Neuronal stem cell (in vitro differentiated cells): ENCODE data around the gene FBXO2.
A peak's percentile ranks its signal among the peaks of the same experiment; 100 is the strongest.

ENCODE experiments used
- DNase-seq: peaks from one replicate; pipeline ENCODE4 v3.0.0-alpha.2; 2013; ENCODE audit warnings: low spot score
- H2AFZ ChIP-seq: one replicate; pipeline ENCODE4 v1.6.1; 2013; ENCODE audit warnings: mild to moderate bottlenecking, low read length, inconsistent platforms
- H2AK5ac ChIP-seq: 2 replicates; pipeline ENCODE4 v1.6.1; 2013; ENCODE audit warnings: low read depth, mild to moderate bottlenecking, inconsistent platforms, low read length, moderate library complexity, mixed read lengths
- H2BK120ac ChIP-seq: 2 replicates; pipeline ENCODE4 v1.6.1; 2013; ENCODE audit warnings: low read depth, mild to moderate bottlenecking, inconsistent platforms, low read length, moderate library complexity, mixed read lengths
- H2BK12ac ChIP-seq: one replicate; pipeline ENCODE4 v1.6.1; 2013; ENCODE audit warnings: low read length, inconsistent platforms
- H2BK15ac ChIP-seq: 2 replicates; pipeline ENCODE4 v1.6.1; 2013; ENCODE audit warnings: mild to moderate bottlenecking, low read length, inconsistent platforms, mixed read lengths
- H2BK5ac ChIP-seq: one replicate; pipeline ENCODE4 v1.6.1; 2013; ENCODE audit warnings: inconsistent platforms, mild to moderate bottlenecking, low read length, moderate library complexity
- H3K14ac ChIP-seq: one replicate; pipeline ENCODE4 v1.6.1; 2013; ENCODE audit warnings: low read length, inconsistent platforms
- H3K18ac ChIP-seq: 2 replicates; pipeline ENCODE4 v1.6.1; 2013; ENCODE audit warnings: low read length, inconsistent platforms
- H3K23ac ChIP-seq: 2 replicates; pipeline ENCODE4 v1.6.1; 2013; ENCODE audit warnings: low read depth, mild to moderate bottlenecking, mixed read lengths, low read length, inconsistent platforms; ENCODE audit not compliant: poor library complexity
- H3K27ac ChIP-seq: replicated peaks from 3 replicates; pipeline ENCODE4 v1.5.1; 2013; ENCODE audit warnings: low read length, inconsistent platforms
- H3K27me3 ChIP-seq, 3 experiments: 2 replicates each; pipeline ENCODE4 v1.6.1; 2013; ENCODE audit warnings: low read length in 3 of 3, mild to moderate bottlenecking in 2 of 3, inconsistent platforms in 1 of 3, low read depth in 1 of 3, mixed read lengths in 1 of 3, moderate library complexity in 1 of 3; ENCODE audit not compliant: control insufficient read depth in 3 of 3, insufficient read depth in 3 of 3
- H3K36me3 ChIP-seq, 2 donors: replicated peaks in 1 of 2; 2 replicates each; pipeline ENCODE4 v1.6.1; 2013; ENCODE audit warnings: low read length in 2 of 2; ENCODE audit not compliant: control insufficient read depth in 2 of 2, insufficient read depth in 2 of 2
- H3K4ac ChIP-seq: 2 replicates; pipeline ENCODE4 v1.6.1; 2013; ENCODE audit warnings: inconsistent platforms, mild to moderate bottlenecking, low read length, moderate library complexity
- H3K4me1 ChIP-seq, 2 donors: 1 replicate in 1 of 2; 2 replicates in 1 of 2; pipeline ENCODE4 v1.6.1; 2013; ENCODE audit warnings: low read length in 2 of 2, low read depth in 1 of 2; ENCODE audit not compliant: control insufficient read depth in 2 of 2, insufficient read depth in 1 of 2
- H3K4me2 ChIP-seq: one replicate; pipeline ENCODE4 v1.6.1; 2013; ENCODE audit warnings: mild to moderate bottlenecking, low read length, inconsistent platforms; ENCODE audit not compliant: insufficient read depth, poor library complexity, severe bottlenecking
- H3K4me3 ChIP-seq, 2 donors: 2 replicates each; pipeline ENCODE4 v1.5.1; 2013; ENCODE audit warnings: low read length in 2 of 2, mild to moderate bottlenecking in 2 of 2, inconsistent platforms in 1 of 2, moderate library complexity in 1 of 2
- H3K79me1 ChIP-seq: one replicate; pipeline ENCODE4 v1.6.1; 2013; ENCODE audit warnings: low read depth, mild to moderate bottlenecking, inconsistent platforms, low read length, moderate library complexity
- H3K9ac ChIP-seq: one replicate; pipeline ENCODE4 v1.6.1; 2013; ENCODE audit warnings: mild to moderate bottlenecking, low read depth, low read length, inconsistent platforms; ENCODE audit not compliant: poor library complexity
- H3K9me3 ChIP-seq, 2 donors: replicated peaks in 1 of 2; 2 replicates each; pipeline versions ENCODE3 to v1.6.1; 2013; ENCODE audit warnings: low read length in 2 of 2, mild to moderate bottlenecking in 2 of 2, inconsistent platforms in 1 of 2, low read depth in 1 of 2, mixed read lengths in 1 of 2, moderate library complexity in 1 of 2; ENCODE audit not compliant: control insufficient read depth in 2 of 2, insufficient read depth in 1 of 2
- H4K8ac ChIP-seq: one replicate; pipeline ENCODE4 v1.6.1; 2013; ENCODE audit warnings: low read depth, mild to moderate bottlenecking, inconsistent platforms, low read length, moderate library complexity
- H4K91ac ChIP-seq: one replicate; pipeline ENCODE4 v1.6.1; 2013; ENCODE audit warnings: low read length, low read depth, mild to moderate bottlenecking, inconsistent platforms; ENCODE audit not compliant: poor library complexity
- WGBS, 2 donors: extraction: QIAGEN DNeasy Blood & Tissue Kit; methylation state at CpG; one replicate each; pipeline ENCODE4 v1.1.7; 2013; ENCODE audit warnings: missing lambda C conversion rate in 2 of 2, mixed read lengths in 1 of 2; ENCODE audit not compliant: insufficient read length in 2 of 2, insufficient replicate concordance in 1 of 2; ENCODE audit errors: extremely low coverage in 2 of 2; 5-methylcytosine and 5-hydroxymethylcytosine counted together

Gene FBXO2

GRCh38 chr1:11646317-11646716 is 7.9 kb downstream of the FBXO2 start:
- DNase-seq, result no peak
- H3K4ac ChIP-seq, result no peak overlapping the region
- peak overlapping the region; percentile 79 for H2BK15ac ChIP-seq
- no peak overlapping the region for H2BK5ac ChIP-seq
- no peak overlapping the region for H3K27ac ChIP-seq
- no peaks in the 10 kb centered on the region for H3K79me1 ChIP-seq
- H3K27me3 ChIP-seq, result peaks cover 2 to 38% (median 25%) of the 10 kb centered on the region in 3 experiments
- H3K9me3 ChIP-seq, result no peaks in the 10 kb centered on the region
- no peak overlapping the region for H4K8ac ChIP-seq
- H2BK120ac ChIP-seq, result no peak overlapping the region
- peak overlapping the region; percentile 94 for H2AK5ac ChIP-seq
- H3K4me3 ChIP-seq, result no peak overlapping the region
- no peak overlapping the region for H2AFZ ChIP-seq
- H3K14ac ChIP-seq, result no peak overlapping the region
- H3K9ac ChIP-seq, result no peak overlapping the region
- peak overlapping the region; percentile 71 for H3K23ac ChIP-seq
- H3K4me1 ChIP-seq, result peaks cover 0 to 15% of the 10 kb centered on the region in 2 donors
- no peak overlapping the region for H3K4me2 ChIP-seq
- H4K91ac ChIP-seq, result no peak overlapping the region
- H2BK12ac ChIP-seq, result no peak overlapping the region
- no CpG with 5 or more reads among the region's 9 CpGs for WGBS, 2 donors
- no peaks in the 10 kb centered on the region for H3K36me3 ChIP-seq
- H3K18ac ChIP-seq, result no peak overlapping the region

GRCh38 chr1:11645670-11646265 is 8.5 kb downstream of the FBXO2 start:
- Histone ChIP-seq H3K36me3 (no peaks in the 10 kb centered on the region), H4K91ac (no peak overlapping the region), H3K4me3 (no peak overlapping the region), H3K18ac (no peak overlapping the region), H2AK5ac (peak overlapping the region; percentile 94), H2BK5ac (no peak overlapping the region), H3K27me3 (peaks cover 0 to 35% (median 19%) of the 10 kb centered on the region in 3 experiments), H3K9me3 (no peaks in the 10 kb centered on the region), H2AFZ (no peak overlapping the region), H2BK12ac (no peak overlapping the region), H3K4me2 (no peak overlapping the region), H3K4ac (no peak overlapping the region), H3K27ac (no peak overlapping the region), H2BK15ac (peak overlapping the region; percentile 79), H2BK120ac (no peak overlapping the region), H3K14ac (no peak overlapping the region), H3K23ac (no peak overlapping the region), H3K4me1 (peaks cover 0 to 15% of the 10 kb centered on the region in 2 donors), H3K9ac (no peak overlapping the region), H3K79me1 (no peaks in the 10 kb centered on the region), H4K8ac (no peak overlapping the region)
- no CpG with 5 or more reads among the region's 8 CpGs for WGBS, 2 donors
- peak; percentile 76 for DNase-seq

- Histone ChIP-seq H3K9ac (no peak overlapping the region), H3K4ac (no peak overlapping the region), H2BK120ac (no peak overlapping the region), H2BK12ac (no peak overlapping the region), H3K27ac (no peak overlapping the region), H3K14ac (no peak overlapping the region), H3K9me3 (no peaks in the 10 kb centered on the region), H3K27me3 (peaks cover 0 to 30% (median 15%) of the 10 kb centered on the region in 3 experiments), H2BK15ac (no peak overlapping the region), H3K79me1 (no peaks in the 10 kb centered on the region), H3K23ac (no peak overlapping the region), H2AFZ (no peak overlapping the region), H2AK5ac (no peak overlapping the region), H3K18ac (no peak overlapping the region), H2BK5ac (no peak overlapping the region), H3K36me3 (no peaks in the 10 kb centered on the region), H4K91ac (no peak overlapping the region), H3K4me3 (no peak overlapping the region), H4K8ac (no peak overlapping the region), H3K4me2 (no peak overlapping the region), H3K4me1 (peaks cover 0 to 12% of the 10 kb centered on the region in 2 donors)
- no CpG with 5 or more reads among the region's 5 CpGs for WGBS, 2 donors
- DNase-seq, result no peak
These were observed 9.0 kb downstream of the FBXO2 start for GRCh38 chr1:11645270-11645669.

- no peak overlapping the region for H3K14ac ChIP-seq
- H2AK5ac ChIP-seq, result peak overlapping the region; percentile 34
- H3K9me3 ChIP-seq, result no peaks in the 10 kb centered on the region
- no peak overlapping the region for H3K18ac ChIP-seq
- H3K4me2 ChIP-seq, result no peak overlapping the region
- H3K79me1 ChIP-seq, result no peaks in the 10 kb centered on the region
- no peak overlapping the region for H3K4ac ChIP-seq
- H3K4me3 ChIP-seq, result no peak overlapping the region
- no CpG with 5 or more reads among the region's 5 CpGs for WGBS, 2 donors
- H2BK5ac ChIP-seq, result no peak overlapping the region
- H2AFZ ChIP-seq, result no peak overlapping the region
- no peaks in the 10 kb centered on the region for H3K36me3 ChIP-seq
- no peak overlapping the region for H3K27ac ChIP-seq
- no peak overlapping the region for H2BK12ac ChIP-seq
- peaks cover 0 to 7% of the 10 kb centered on the region in 2 donors for H3K4me1 ChIP-seq
- no peak overlapping the region for H3K23ac ChIP-seq
- no peak overlapping the region for H2BK15ac ChIP-seq
- H3K27me3 ChIP-seq, result peaks cover 0 to 23% (median 3%) of the 10 kb centered on the region in 3 experiments
- H2BK120ac ChIP-seq, result no peak overlapping the region
- H4K91ac ChIP-seq, result no peak overlapping the region
- no peak for DNase-seq
- H3K9ac ChIP-seq, result peak overlapping the region; percentile 16
- peak overlapping the region; percentile 30 for H4K8ac ChIP-seq
These were observed 10.4 kb downstream of the FBXO2 start for GRCh38 chr1:11643782-11644181.
